Thymus (tissue), 11 donors: Measurements from ENCODE around the gene KCND3. TPM values are rescaled to one million over a fixed set of nuclear protein-coding genes. Genes with fewer than 3 reads are reported as not detected.

ENCODE experiments used
- DNase-seq, 9 donors: peaks; one replicate each; pipeline ENCODE4 v3.0.0-alpha.2; 2013; ENCODE audit warnings: low spot score in 9 of 9, low read depth in 6 of 9, missing footprints in 1 of 9
- H3K27ac ChIP-seq, 2 donors: one replicate each; pipeline ENCODE4 v1.5.1; 2013; ENCODE audit warnings: control low read depth in 1 of 2, low read depth in 1 of 2, low read length in 1 of 2, mild to moderate bottlenecking in 1 of 2, moderate library complexity in 1 of 2
- H3K27me3 ChIP-seq, 2 donors: one replicate each; pipeline ENCODE4 v1.5.1; 2013; ENCODE audit warnings: low read length in 1 of 2; ENCODE audit not compliant: control insufficient read depth in 2 of 2, insufficient read depth in 1 of 2
- H3K36me3 ChIP-seq, 2 donors: one replicate each; pipeline ENCODE4 v1.5.1; 2013; ENCODE audit warnings: low read length in 1 of 2, mild to moderate bottlenecking in 1 of 2, moderate library complexity in 1 of 2; ENCODE audit not compliant: control insufficient read depth in 2 of 2, insufficient read depth in 2 of 2
- H3K4me1 ChIP-seq, 2 donors: one replicate each; pipeline ENCODE4 v1.5.1; 2013; ENCODE audit warnings: low read length in 2 of 2; ENCODE audit not compliant: control insufficient read depth in 2 of 2, insufficient read depth in 2 of 2
- H3K4me3 ChIP-seq, 2 donors: one replicate each; pipeline ENCODE4 v1.5.1; 2013; ENCODE audit warnings: low read length in 2 of 2, control low read depth in 1 of 2, mild to moderate bottlenecking in 1 of 2
- H3K9me3 ChIP-seq, 2 donors: one replicate each; pipeline ENCODE4 v1.5.1; 2013; ENCODE audit warnings: low read length in 1 of 2, mild to moderate bottlenecking in 1 of 2; ENCODE audit not compliant: control insufficient read depth in 2 of 2, insufficient read depth in 1 of 2
- WGBS: extraction: QIAGEN DNeasy Blood & Tissue Kit; methylation state at CpG from one replicate; pipeline ENCODE4 v1.1.7; 2013; 5-methylcytosine and 5-hydroxymethylcytosine counted together
- polyA plus RNA-seq: library from polyadenylated mRNA; stranded (reverse); fragments of 200-250 nt; gene quantifications from one replicate; pipeline ENCODE4 v1.2.3, GENCODE V29; 2013
- total RNA-seq: library from RNA; stranded (reverse); fragments of 120-200 nt; gene quantifications from one replicate; pipeline ENCODE4 v1.2.4, GENCODE V29; 2013
- donor health status: healthy.

Gene KCND3
- total and polyA plus RNA-seq, 2 donors, result 0.33 to 0.73 TPM

GRCh38 chr1:111756124-111756513, 233.3 kb downstream of the KCND3 start:
- peak in 2 of 9 donors; percentile 24 to 39 for DNase-seq
- peak overlapping the region; percentile 85 to 99 for H3K27ac ChIP-seq
- WGBS, result under 1% methylated on average over 35 of the region's 35 CpGs
- no peaks in the 10 kb centered on the region for H3K27me3 ChIP-seq
- peaks cover 0 to 22% of the 10 kb centered on the region in 2 donors for H3K36me3 ChIP-seq
- no peaks in the 10 kb centered on the region for H3K9me3 ChIP-seq
- peak overlapping the region; percentile 92 to 96 for H3K4me3 ChIP-seq
- peaks cover 11 to 48% of the 10 kb centered on the region in 2 donors for H3K4me1 ChIP-seq

GRCh38 chr1:111755331-111756123, 233.9 kb downstream of the KCND3 start, which contains the start of gene DDX20:
DDX20 (plus strand) TSS chr1:111755901; CDS start chr1:111755925, 24 bp downstream.
- under 1% methylated on average over 67 of the region's 67 CpGs for WGBS
- Histone ChIP-seq H3K36me3 (peaks cover 0 to 16% of the 10 kb centered on the region in 2 donors), H3K27ac (peak within 1 kb of the TSS; percentile 85 to 99), H3K9me3 (no peaks in the 10 kb centered on the region), H3K27me3 (no peaks in the 10 kb centered on the region), H3K4me1 (peaks cover 11 to 54% of the 10 kb centered on the region in 2 donors), H3K4me3 (peak within 1 kb of the TSS; percentile 92 to 96)
- peak; percentile 83 to 98 (median 92) for DNase-seq

- Histone ChIP-seq H3K27ac (peak overlapping the region; percentile 85 to 99), H3K36me3 (peaks cover 0 to 10% of the 10 kb centered on the region in 2 donors), H3K4me1 (peaks cover 11 to 60% of the 10 kb centered on the region in 2 donors), H3K4me3 (peak overlapping the region; percentile 92 to 96), H3K9me3 (no peaks in the 10 kb centered on the region), H3K27me3 (no peaks in the 10 kb centered on the region)
- under 1% methylated on average over 12 of the region's 12 CpGs for WGBS
- peak in 1 of 9 donors; percentile 51 for DNase-seq
These were observed 234.5 kb downstream of the KCND3 start for GRCh38 chr1:111754984-111755330.

- H3K36me3 ChIP-seq, result no peaks in the 10 kb centered on the region
- H3K27me3 ChIP-seq, result no peaks in the 10 kb centered on the region
- H3K9me3 ChIP-seq, result no peaks in the 10 kb centered on the region
- H3K27ac ChIP-seq, result peak overlapping the region in 1 of 2 donors; percentile 99
- H3K4me3 ChIP-seq, result no peak overlapping the region
- DNase-seq, result peak in 2 of 9 donors; percentile 34 to 68
- WGBS, result 58% methylated on average over 2 of the region's 2 CpGs
- H3K4me1 ChIP-seq, result peaks cover 11 to 85% of the 10 kb centered on the region in 2 donors
These were observed 237.4 kb downstream of the KCND3 start for GRCh38 chr1:111751906-111752575.

- Histone ChIP-seq H3K4me1 (peaks cover 4 to 87% of the 10 kb centered on the region in 2 donors), H3K27me3 (no peaks in the 10 kb centered on the region), H3K9me3 (no peaks in the 10 kb centered on the region), H3K4me3 (no peak overlapping the region), H3K27ac (peak overlapping the region in 1 of 2 donors; percentile 99), H3K36me3 (no peaks in the 10 kb centered on the region)
- WGBS, result 95% methylated on average over 2 of the region's 2 CpGs
- no peak for DNase-seq
These were observed 238.6 kb downstream of the KCND3 start for GRCh38 chr1:111750856-111751255.

- Histone ChIP-seq H3K27me3 (no peaks in the 10 kb centered on the region), H3K4me3 (no peak overlapping the region), H3K9me3 (no peaks in the 10 kb centered on the region), H3K27ac (peak overlapping the region in 1 of 2 donors; percentile 90), H3K36me3 (no peaks in the 10 kb centered on the region), H3K4me1 (peaks cover under 1 to 89% of the 10 kb centered on the region in 2 donors)
- WGBS, result 84% methylated on average over 3 of the region's 3 CpGs
- DNase-seq, result no peak
These were observed 239.8 kb downstream of the KCND3 start for GRCh38 chr1:111749628-111750027.

- no peak for DNase-seq
- H3K9me3 ChIP-seq, result no peaks in the 10 kb centered on the region
- no peak overlapping the region for H3K4me3 ChIP-seq
- peaks cover 4 to 10% of the 10 kb centered on the region in 2 donors for H3K27me3 ChIP-seq
- peaks cover 0 to 73% of the 10 kb centered on the region in 2 donors for H3K4me1 ChIP-seq
- no peaks in the 10 kb centered on the region for H3K36me3 ChIP-seq
- 93% methylated on average over 4 of the region's 4 CpGs for WGBS
- no peak overlapping the region for H3K27ac ChIP-seq
These were observed 241.5 kb downstream of the KCND3 start for GRCh38 chr1:111747947-111748346.

GRCh38 chr1:111747282-111747734, 242.2 kb downstream of the KCND3 start:
- Histone ChIP-seq H3K27ac (no peak overlapping the region), H3K27me3 (peaks cover 7 to 16% of the 10 kb centered on the region in 2 donors), H3K4me3 (no peak overlapping the region), H3K4me1 (peaks cover 0 to 66% of the 10 kb centered on the region in 2 donors), H3K9me3 (no peaks in the 10 kb centered on the region), H3K36me3 (no peaks in the 10 kb centered on the region)
- DNase-seq, result peak in 7 of 9 donors; percentile 43 to 87 (median 75)
- 56% methylated on average over 3 of the region's 3 CpGs for WGBS

GRCh38 chr1:111746614-111746999, 242.9 kb downstream of the KCND3 start:
- Histone ChIP-seq H3K4me3 (no peak overlapping the region), H3K36me3 (no peaks in the 10 kb centered on the region), H3K9me3 (no peaks in the 10 kb centered on the region), H3K4me1 (peaks cover 0 to 59% of the 10 kb centered on the region in 2 donors), H3K27me3 (peaks cover 13 to 23% of the 10 kb centered on the region in 2 donors), H3K27ac (no peak overlapping the region)
- 95% methylated on average over 2 of the region's 2 CpGs for WGBS
- no peak for DNase-seq
